Measurements from ENCODE around the gene OR4K17.
"Not testable (repeated sequence)": the region's sequence is repeated elsewhere in the genome, so short reads cannot be mapped to it uniquely, and the experiment has no call there.

The OR4K17 gene

DNA sequence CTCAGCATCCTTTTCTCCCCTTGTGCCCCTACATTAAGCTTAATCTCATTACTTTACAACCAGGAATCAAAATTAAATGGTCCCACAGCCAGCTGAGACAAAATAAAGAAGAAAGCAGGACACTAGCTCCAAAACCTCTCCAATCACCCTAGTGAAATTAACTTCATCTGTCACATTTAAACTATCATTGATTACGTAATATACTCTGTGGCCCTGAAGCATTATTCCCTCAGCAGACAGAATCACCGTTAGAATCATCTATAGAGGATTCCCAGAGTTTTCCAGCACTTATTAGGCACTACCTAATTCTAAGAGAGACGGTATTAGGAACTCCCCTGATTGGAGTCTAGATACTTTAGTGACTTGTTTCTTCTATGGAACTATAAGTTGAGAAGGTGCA lies at the start of gene OR4K17:
Gene OR4K17 (plus strand): TSS at position 302 of the 400 bp plus-strand sequence. CDS start 6,761 bp downstream, outside the sequence.
- DNase-seq: no peak

GRCh38 chr14:20092050-20092449 lies 18.5 kb upstream of the OR4K17 start:
- DNase-seq: no peak

DNA sequence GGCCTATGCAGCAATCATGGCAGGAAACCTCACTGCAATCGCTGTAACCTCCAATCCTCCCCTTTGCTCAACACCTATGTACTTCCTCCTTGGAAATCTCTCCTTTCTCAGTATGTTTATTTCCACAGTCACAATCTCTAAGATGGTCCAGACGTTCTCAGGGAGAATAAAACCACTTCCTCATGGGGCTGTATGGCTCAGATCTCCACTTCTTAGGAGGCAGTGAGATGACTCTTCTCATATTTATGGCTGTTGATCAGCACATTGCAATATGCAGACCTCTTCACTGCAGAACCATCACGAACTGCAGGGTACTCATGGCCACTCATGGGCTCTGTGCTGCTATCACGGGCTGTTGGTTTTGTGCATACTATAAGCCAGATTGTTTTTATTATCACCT lies 17.1 kb upstream of the OR4K17 start:
- DNase-seq: no peak

DNA sequence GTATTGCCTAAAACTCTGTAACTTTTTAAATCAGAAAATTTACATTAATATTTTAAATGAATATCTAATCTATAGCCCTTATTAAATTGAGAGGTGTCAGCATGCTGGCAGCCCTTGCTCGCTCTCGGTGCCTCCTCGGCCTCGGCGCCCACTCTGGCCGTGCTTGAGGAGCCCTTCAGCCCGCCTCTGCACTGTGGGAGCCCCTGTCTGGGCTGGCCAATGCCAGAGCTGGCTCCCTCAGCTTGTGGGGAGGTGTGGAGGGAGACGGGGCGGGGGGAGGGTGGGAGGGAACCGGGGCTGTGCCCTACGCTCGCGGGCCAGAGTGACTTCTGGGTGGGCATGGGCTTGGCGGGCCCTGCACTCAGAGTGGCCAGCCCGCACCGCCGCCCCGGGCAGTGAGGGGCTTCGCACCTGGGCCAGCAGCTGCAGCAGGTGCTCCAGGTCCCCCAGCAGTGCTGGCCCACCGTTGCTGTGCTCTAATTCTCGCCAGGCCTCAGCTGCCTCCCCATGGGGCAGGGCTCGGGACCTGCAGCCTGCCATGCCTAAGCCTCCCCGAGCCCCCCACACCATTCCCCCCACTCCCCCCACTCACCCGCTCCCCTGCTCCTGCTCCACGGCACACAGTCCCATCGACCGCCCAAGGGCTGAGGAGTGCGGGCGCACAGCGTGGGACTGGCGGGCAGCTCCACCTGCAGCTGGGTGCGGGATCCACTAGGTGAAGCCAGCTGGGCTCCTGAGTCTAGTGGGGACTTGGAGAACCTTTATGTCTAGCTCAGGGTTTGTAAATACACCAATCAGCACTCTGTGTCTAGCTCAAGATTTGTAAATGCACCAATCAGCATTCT lies 11.4 kb upstream of the OR4K17 start:
- DNase-seq: not testable (repeated sequence)

DNA sequence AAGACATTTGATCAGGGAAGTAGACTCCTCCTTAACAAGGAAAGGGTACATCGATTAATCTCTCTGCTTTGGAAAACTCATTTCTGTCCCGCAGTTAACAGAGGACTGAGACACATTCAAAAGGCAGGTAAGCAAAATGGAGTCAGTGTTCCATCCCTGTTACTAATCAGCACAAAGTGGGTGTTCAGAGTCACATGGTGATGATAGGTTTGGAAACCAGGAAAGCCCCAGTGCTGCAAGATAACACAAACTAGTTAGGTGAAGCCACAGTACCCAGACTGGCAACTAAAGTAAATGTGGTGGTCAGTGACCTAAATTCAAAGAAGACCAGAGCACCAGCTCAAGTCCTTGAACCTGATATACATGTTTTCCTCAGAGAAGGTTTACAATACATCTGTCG lies 1.8 kb downstream of the OR4K17 start:
- no peak for DNase-seq

GRCh38 chr14:20116748-20117147 lies 6.2 kb downstream of the OR4K17 start:
- no peak for DNase-seq

DNA sequence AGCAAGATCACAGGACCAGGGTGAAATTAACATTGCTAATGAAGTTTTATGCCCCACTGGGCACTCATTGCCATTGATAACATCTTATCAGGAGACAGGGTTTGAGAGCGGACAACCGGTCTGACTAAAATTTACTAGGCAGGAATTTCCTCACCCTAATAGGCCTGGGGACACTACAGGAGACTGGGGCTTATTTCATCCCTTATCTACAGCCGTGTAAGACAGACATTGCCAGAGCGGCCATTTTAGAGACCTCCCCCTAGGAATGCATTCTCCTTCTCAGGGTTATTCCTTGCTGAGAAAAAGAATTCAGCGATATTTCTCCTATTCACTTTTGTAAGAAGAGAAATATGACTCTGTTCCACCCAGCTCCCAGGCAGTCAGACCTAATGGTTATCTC lies 8.3 kb downstream of the OR4K17 start:
- DNase-seq: no peak

- DNase-seq: no peak
Measured at GRCh38 chr14:20138520-20138919, 28.0 kb downstream of the OR4K17 start, which contains the start of gene OR4N5. OR4N5 (plus strand) TSS chr14:20138820; CDS start chr14:20143736, 4,916 bp downstream.

DNA sequence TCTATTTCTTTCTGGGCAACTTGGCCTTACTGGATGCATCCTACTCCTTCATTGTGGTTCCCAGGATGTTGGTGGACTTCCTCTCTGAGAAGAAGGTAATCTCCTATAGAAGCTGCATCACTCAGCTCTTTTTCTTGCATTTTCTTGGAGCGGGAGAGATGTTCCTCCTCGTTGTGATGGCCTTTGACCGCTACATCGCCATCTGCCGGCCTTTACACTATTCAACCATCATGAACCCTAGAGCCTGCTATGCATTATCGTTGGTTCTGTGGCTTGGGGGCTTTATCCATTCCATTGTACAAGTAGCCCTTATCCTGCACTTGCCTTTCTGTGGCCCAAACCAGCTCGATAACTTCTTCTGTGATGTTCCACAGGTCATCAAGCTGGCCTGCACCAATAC lies 33.4 kb downstream of the OR4K17 start:
- no peak for DNase-seq

DNA sequence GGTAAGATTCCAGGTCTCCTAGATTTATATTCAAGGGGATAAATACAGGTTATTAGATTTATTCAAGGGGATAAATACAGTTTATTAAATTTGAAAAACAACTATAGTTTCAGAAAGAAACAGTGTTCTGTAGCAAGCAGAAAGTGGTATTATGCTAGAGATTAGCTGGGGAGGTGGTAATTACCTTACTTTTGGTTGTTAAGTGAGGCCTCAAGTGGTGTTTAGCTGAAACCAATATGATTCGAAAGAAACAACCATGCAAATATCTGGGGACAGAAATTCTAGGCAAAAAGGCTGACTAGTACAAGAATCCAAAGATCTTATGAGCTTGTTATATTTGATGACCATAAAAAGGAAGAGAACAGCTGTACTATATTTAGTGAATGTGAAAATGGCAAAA lies 34.3 kb downstream of the OR4K17 start:
- DNase-seq: no peak

DNA sequence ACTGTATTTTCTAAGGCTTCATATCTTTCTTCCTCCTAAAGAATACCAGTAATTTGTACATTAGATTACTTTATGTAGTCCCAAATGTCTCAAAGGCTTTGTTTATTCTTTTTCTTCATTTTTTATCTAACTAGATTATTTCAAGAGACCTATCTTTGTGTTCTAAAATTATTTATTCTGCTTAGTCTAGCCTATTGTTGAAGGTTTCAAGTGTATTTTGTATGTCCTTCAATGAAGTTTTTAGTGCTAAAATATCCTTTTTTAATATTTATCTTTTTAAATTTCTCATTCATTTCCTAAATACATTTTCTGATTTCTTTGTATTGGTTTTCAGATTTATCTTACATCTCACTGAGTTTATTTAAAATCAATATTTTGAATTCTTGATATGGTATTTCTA lies 53.9 kb downstream of the OR4K17 start:
- no peak for DNase-seq

GRCh38 chr14:20167091-20167490 lies 56.6 kb downstream of the OR4K17 start:
- DNase-seq: no peak

DNA sequence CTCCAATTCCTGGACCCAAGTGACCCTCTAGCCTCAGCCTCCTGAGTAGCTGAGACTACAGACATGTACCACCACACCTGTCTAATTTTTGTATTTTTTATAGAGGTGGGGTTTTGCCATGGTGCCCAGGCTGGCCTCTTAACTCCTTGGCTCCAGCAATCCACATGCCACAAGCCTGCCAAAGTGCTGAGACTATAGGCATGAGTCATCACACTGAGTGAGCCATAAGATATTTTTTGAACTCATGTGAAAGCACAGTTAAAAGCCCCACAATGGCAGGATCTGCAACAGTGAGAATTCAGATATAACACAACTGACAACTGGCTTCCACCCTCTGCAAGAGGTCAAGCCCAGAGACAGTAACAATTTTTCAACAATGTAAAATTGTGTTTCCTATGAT lies 59.3 kb downstream of the OR4K17 start:
- DNase-seq: not testable (repeated sequence)
